ENCODE results near the gene FOXE1. TPM values are rescaled to one million over a fixed set of nuclear protein-coding genes. Genes with fewer than 3 reads are reported as not detected.

Gene FOXE1
- total and polyA plus RNA-seq, 2 of the 4 experiments (the other 2 are of a cell fraction): under 0.01 to 0.22 TPM

DNA sequence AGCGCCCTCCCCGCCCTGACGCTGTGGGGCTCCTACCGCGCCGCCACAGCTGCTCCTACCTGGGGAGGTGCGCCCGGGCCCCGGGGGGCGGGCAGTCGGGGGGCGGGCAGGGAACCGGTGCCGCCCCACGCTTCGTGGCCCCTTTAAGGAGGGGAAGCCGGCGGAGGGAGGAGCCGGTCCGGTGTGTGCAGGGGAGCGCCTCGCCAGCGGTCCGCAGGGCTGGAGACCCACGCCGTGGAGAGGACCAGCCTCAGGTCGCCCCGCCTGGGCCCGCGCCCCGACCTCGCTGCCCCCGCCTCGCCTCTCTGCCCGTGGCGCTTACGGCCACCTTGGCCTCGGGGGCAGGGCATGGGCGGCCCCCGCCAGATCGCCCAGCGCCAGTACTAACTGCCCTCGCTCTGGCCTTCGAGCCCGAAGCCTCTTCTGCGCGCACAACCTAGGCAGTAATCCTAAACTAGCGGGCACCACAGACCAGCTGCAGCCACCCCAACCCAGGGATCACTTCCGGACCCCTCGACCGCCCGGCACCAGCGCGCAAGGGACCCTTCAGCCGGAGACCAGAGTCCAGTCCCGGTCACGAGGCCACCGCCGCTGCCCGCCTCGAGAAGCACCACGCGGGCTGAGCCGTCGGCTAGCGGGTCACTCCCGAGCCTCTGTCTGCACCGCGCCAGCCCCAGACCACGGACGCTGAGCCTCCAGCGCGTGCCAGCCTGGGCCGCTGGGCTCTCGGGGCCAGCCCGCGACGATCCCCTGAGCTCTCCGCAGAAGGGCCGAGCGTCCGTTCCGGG, at the start of gene FOXE1 (continued):
- TF ChIP-seq CHD1 (IDR thresholded peaks at IDR 0.05; ENCODE audit: low read depth, low read length) (no peak), NFE2L2 (IDR thresholded peaks at IDR 0.05; ENCODE audit: low read depth, low read length) (no peak), FOS (IDR thresholded peaks at IDR 0.05; ENCODE audit: low read depth, low read length) (no peak)

DNA sequence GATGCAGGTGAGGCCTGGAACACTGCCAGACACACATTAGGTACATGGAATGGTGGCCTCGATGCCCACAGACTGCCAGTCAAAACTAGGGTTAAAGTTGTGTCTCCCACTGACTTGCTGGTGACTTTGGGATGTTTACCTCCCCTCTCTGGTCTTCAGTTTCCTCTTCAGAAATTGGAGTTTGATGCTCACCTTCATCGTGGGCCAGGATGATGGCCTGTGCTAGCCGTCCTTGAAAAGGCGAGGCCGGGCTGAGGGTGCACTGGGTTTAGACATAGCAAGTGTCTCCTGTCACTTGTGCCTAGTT, 49.0 kb upstream of the FOXE1 start:
- Histone ChIP-seq H3K27ac (ENCODE audit: insufficient read depth, low read length) (no peak overlapping the region), H2BK5ac (ENCODE audit: low read depth, low read length, poor library complexity, severe bottlenecking) (no peak overlapping the region), H3K79me1 (ENCODE audit: low read depth in 1 of 2, low read length in 2 of 2) (no peaks in the 10 kb centered on the region), H3K9ac (ENCODE audit: low read depth, low read length) (no peak overlapping the region), H2BK20ac (ENCODE audit: low read depth, low read length) (no peak overlapping the region), H3K36me3 (ENCODE audit: control insufficient read depth, insufficient read depth, low read length) (no peaks in the 10 kb centered on the region), H3K18ac (ENCODE audit: low read depth, low read length) (no peak overlapping the region), H3K23ac (ENCODE audit: low read depth, low read length) (no peak overlapping the region), H3K4me2 (ENCODE audit: low read depth, low read length) (no peak overlapping the region), H3K9me3 (ENCODE audit: control insufficient read depth, insufficient read depth, low read length) (no peaks in the 10 kb centered on the region), H3K56ac (ENCODE audit: extremely low read depth, insufficient read depth, low read length) (no peak overlapping the region), H3K4me1 (ENCODE audit: control insufficient read depth, insufficient read depth, low read length) (no peaks in the 10 kb centered on the region), H2AFZ (replicated peaks; ENCODE audit: low read length, poor library complexity) (peak overlapping the region; percentile 96), H2BK120ac (ENCODE audit: low read depth, low read length) (no peak overlapping the region), H3K4me3 (ENCODE audit: insufficient read depth, low read depth, low read length) (no peak overlapping the region), H3K9me1 (ENCODE audit: insufficient read depth, low read length) (no peaks in the 10 kb centered on the region), H3K27me3 (ENCODE audit: control insufficient read depth, insufficient read depth, low read length) (peaks cover 28% of the 10 kb centered on the region), H2AK5ac (ENCODE audit: low read depth, low read length) (0 out of 2 replicates have a peak overlapping the region, but pooled peaks have one; percentile 43), H4K8ac (ENCODE audit: low read depth in 2 of 2, low read length in 2 of 2) (no peak overlapping the region), H2BK15ac (ENCODE audit: low read depth, low read length) (no peak overlapping the region), H4K5ac (ENCODE audit: low read depth, low read length) (no peak overlapping the region), H4K91ac (ENCODE audit: insufficient read depth, low read depth, low read length) (no peak overlapping the region), H2AK9ac (replicated peaks; ENCODE audit: low read depth, low read length, poor library complexity) (no peak overlapping the region), H4K20me1 (ENCODE audit: insufficient read depth, low read length) (no peaks in the 10 kb centered on the region), H3K4ac (ENCODE audit: low read depth, low read length) (no peak overlapping the region), H3K14ac (replicated peaks; ENCODE audit: low read depth, low read length) (no peak overlapping the region)
- no TSS peak for BruUV-seq (replicated peaks)
- dilution Hi-C loops (cut with HindIII; ENCODE audit: low sequenced_read_pairs, unreplicated experiment) (no loop called here), in situ Hi-C loops (cut with MboI; ENCODE audit: low sequenced_read_pairs) (no loop called here), intact Hi-C loops (cut with micrococcal nuclease) (no loop called here)
- no peak for ATAC-seq (ENCODE audit: low read depth)
- ChIA-PET CTCF (no interaction called here), POLR2A (ENCODE audit: unreplicated experiment) (no interaction called here)
- WGBS, 2 experiments (ENCODE audit: extremely low coverage in 2 of 2, insufficient read length in 1 of 2): no CpG with 5 or more reads among the region's 5 CpGs
- no peak for DNase-seq
- no peak for TF ChIP-seq MXI1 (IDR thresholded peaks at IDR 0.05; ENCODE audit: borderline replicate concordance, low read depth, low read length)
- no peak for TF ChIP-seq CHD1 (IDR thresholded peaks at IDR 0.05; ENCODE audit: low read depth, low read length)
- no peak for TF ChIP-seq CEBPB (IDR thresholded peaks at IDR 0.05; ENCODE audit: low read depth, low read length)
- no peak for TF ChIP-seq POLR2A (IDR thresholded peaks at IDR 0.05; ENCODE audit: low read depth, low read length)
- TF ChIP-seq FOS (IDR thresholded peaks at IDR 0.05; ENCODE audit: low read depth, low read length): no peak
- TF ChIP-seq MAZ (IDR thresholded peaks at IDR 0.05; ENCODE audit: borderline replicate concordance, low read depth, low read length): no peak
- no peak for TF ChIP-seq RFX5 (IDR thresholded peaks at IDR 0.05; ENCODE audit: low read depth, low read length)
- TF ChIP-seq RCOR1 (IDR thresholded peaks at IDR 0.05; ENCODE audit: insufficient replicate concordance, low read length): no peak
- TF ChIP-seq SMC3 (IDR thresholded peaks at IDR 0.05; ENCODE audit: low read depth, low read length): no peak
- TF ChIP-seq, protein P1, sequence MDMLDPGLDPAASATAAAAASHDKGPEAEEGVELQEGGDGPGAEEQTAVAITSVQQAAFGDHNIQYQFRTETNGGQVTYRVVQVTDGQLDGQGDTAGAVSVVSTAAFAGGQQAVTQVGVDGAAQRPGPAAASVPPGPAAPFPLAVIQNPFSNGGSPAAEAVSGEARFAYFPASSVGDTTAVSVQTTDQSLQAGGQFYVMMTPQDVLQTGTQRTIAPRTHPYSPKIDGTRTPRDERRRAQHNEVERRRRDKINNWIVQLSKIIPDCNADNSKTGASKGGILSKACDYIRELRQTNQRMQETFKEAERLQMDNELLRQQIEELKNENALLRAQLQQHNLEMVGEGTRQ (IDR thresholded peaks at IDR 0.05; ENCODE audit: low read depth, low read length): no peak
- no peak for TF ChIP-seq RAD21 (IDR thresholded peaks at IDR 0.05; ENCODE audit: low read length)
- no peak for TF ChIP-seq MAFK (IDR thresholded peaks at IDR 0.05; ENCODE audit: low read depth, low read length)
- TF ChIP-seq, protein P2, sequence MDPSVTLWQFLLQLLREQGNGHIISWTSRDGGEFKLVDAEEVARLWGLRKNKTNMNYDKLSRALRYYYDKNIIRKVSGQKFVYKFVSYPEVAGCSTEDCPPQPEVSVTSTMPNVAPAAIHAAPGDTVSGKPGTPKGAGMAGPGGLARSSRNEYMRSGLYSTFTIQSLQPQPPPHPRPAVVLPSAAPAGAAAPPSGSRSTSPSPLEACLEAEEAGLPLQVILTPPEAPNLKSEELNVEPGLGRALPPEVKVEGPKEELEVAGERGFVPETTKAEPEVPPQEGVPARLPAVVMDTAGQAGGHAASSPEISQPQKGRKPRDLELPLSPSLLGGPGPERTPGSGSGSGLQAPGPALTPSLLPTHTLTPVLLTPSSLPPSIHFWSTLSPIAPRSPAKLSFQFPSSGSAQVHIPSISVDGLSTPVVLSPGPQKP (IDR thresholded peaks at IDR 0.05; ENCODE audit: borderline replicate concordance, low read depth, low read length): no peak
- no peak for TF ChIP-seq BHLHE40 (IDR thresholded peaks at IDR 0.05; ENCODE audit: low read depth, low read length)
- TF ChIP-seq NFE2L2 (IDR thresholded peaks at IDR 0.05; ENCODE audit: low read depth, low read length): no peak
